Gastrocnemius medialis (tissue), 4 donors: Measurements from ENCODE around the gene LPO. TPM values are rescaled to one million over a fixed set of nuclear protein-coding genes. Genes with fewer than 3 reads are reported as not detected.
A peak's percentile ranks its signal among the peaks of the same experiment; 100 is the strongest.

Source experiments
- ATAC-seq, 2 donors: fragments of 150-250 bp; one replicate each; pipeline ENCODE4 v1.9.1; 2016
- DNase-seq, 2 donors: peaks; one replicate each; pipeline ENCODE4 v3.0.0-alpha.2; 2019
- H3K27ac ChIP-seq, 4 donors: fragments of 200-600 bp; sonication (generic); 1 replicate in 1 of 4; 2 replicates in 3 of 4; pipeline ENCODE4 v1.5.1; 2016 to 2018; ENCODE audit warnings: mild to moderate bottlenecking in 2 of 4, moderate library complexity in 1 of 4
- H3K27me3 ChIP-seq, 3 donors: fragments of 200-600 bp; sonication (generic) in 2 of 3; 1 replicate in 1 of 3; 2 replicates in 2 of 3; pipeline versions ENCODE4 v1.5.1 to v1.6.0; 2016 to 2019; ENCODE audit warnings: mild to moderate bottlenecking in 1 of 3, moderate library complexity in 1 of 3
- H3K36me3 ChIP-seq, 2 donors: fragments of 200-600 bp; sonication (generic) in 1 of 2; one replicate each; pipeline ENCODE4 v1.5.1; 2017 to 2018
- H3K4me1 ChIP-seq, 2 donors: fragments of 200-600 bp; sonication (generic) in 1 of 2; one replicate each; pipeline ENCODE4 v1.5.1; 2016 to 2017; ENCODE audit warnings: mild to moderate bottlenecking in 2 of 2
- H3K4me3 ChIP-seq, 4 donors: fragments of 200-600 bp; sonication (generic) in 3 of 4; 1 replicate in 1 of 4; 2 replicates in 3 of 4; pipeline ENCODE4 v1.5.1; 2016 to 2019; ENCODE audit warnings: mild to moderate bottlenecking in 2 of 4
- H3K9me3 ChIP-seq, 3 donors: fragments of 200-600 bp; sonication (generic) in 2 of 3; 1 replicate in 1 of 3; 2 replicates in 2 of 3; pipeline ENCODE4 v1.5.1; 2016 to 2019
- POLR2A ChIP-seq, 2 donors: fragments of 450-650 bp; IDR thresholded peaks; one replicate each; pipeline ENCODE4 v1.6.1; 2017; ENCODE audit warnings: antibody characterized with exemption in 2 of 2, mild to moderate bottlenecking in 2 of 2, moderate library complexity in 2 of 2
- in situ Hi-C, 4 donors: fragments of 200-750 bp; cut with MboI; loops; one replicate each; pipeline versions ENCODE4 v1.15.0 to v1.8.0; 2017; ENCODE audit warnings: low sequenced_read_pairs in 4 of 4
- intact Hi-C: fragments of 100-400 bp; cut with DNase I; formaldehyde crosslinking; loops from one replicate; pipeline ENCODE4 v1.15.1; 2023; ENCODE audit warnings: low total_unique reads
- total RNA-seq, 4 donors: library from RNA; depleted of rRNA; stranded (reverse); fragments of >200 nt; gene quantifications; one replicate each; pipeline versions ENCODE4 v1.1.0 to v1.2.3, GENCODE V29; 2016
- TF ChIP-seq, protein P1 (sequence below), 5 experiments: fragments of 450-650 bp in 3 of 5; fragments of 200-600 bp in 2 of 5; sonication (generic) in 2 of 5; IDR thresholded peaks in 4 of 5; conservative IDR thresholded peaks in 1 of 5; 1 replicate in 4 of 5; 2 replicates in 1 of 5; pipeline ENCODE4 v1.5.1; 2016 to 2019; ENCODE audit warnings: antibody characterized with exemption in 5 of 5, mild to moderate bottlenecking in 3 of 5, moderate library complexity in 3 of 5

LPO gene
- total RNA-seq, 4 donors from 2014 or later = not detected

DNA sequence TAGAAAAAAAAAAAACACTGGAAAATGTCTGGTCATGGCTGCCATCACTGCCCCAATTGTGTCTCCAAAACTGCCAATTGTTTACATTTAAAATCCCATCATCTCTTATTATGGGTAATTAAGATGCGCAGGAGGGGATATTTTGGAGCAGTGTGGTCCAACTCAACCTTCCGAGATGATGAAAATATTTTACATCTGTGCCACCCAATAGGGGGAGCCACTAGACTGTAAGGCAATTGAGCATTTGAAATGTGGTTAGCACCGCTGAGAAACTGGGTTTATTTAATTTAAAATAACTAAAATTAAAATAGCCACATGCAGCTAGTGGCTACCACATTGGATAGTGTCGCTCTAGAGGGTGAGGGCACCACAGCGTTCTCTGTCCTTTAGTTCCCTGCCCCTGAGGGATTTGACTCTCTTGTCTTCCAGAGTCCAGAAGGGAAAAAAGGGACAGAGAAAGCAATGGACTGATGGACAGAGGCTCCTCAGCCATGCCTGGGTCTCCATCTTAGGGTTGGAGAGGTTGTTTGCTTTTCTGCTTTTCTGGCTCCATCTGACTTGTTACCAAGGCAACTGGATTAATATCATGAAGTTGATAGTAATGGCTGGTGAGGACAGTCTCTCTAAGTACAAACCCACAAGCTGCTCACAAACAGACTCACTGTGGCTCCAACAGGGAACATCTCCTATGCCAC lies 38.9 kb downstream of the LPO start:
- no peaks in the 10 kb centered on the region for H3K9me3 ChIP-seq
- intact Hi-C loops (no loop called here), in situ Hi-C loops (no loop called here)
- H3K36me3 ChIP-seq = no peaks in the 10 kb centered on the region
- TF ChIP-seq POLR2A (IDR thresholded peaks at IDR 0.05) = no peak
- TF ChIP-seq, protein P1, sequence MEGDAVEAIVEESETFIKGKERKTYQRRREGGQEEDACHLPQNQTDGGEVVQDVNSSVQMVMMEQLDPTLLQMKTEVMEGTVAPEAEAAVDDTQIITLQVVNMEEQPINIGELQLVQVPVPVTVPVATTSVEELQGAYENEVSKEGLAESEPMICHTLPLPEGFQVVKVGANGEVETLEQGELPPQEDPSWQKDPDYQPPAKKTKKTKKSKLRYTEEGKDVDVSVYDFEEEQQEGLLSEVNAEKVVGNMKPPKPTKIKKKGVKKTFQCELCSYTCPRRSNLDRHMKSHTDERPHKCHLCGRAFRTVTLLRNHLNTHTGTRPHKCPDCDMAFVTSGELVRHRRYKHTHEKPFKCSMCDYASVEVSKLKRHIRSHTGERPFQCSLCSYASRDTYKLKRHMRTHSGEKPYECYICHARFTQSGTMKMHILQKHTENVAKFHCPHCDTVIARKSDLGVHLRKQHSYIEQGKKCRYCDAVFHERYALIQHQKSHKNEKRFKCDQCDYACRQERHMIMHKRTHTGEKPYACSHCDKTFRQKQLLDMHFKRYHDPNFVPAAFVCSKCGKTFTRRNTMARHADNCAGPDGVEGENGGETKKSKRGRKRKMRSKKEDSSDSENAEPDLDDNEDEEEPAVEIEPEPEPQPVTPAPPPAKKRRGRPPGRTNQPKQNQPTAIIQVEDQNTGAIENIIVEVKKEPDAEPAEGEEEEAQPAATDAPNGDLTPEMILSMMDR (IDR thresholded peaks at IDR 0.05 in 4 of 5, conservative IDR thresholded peaks at IDR 0.05 in 1 of 5) = no peak
- no peak for ATAC-seq
- H3K4me1 ChIP-seq = no peaks in the 10 kb centered on the region
- no peaks in the 10 kb centered on the region for H3K27me3 ChIP-seq
- no peak overlapping the region for H3K4me3 ChIP-seq
- no peak for DNase-seq
- no peak overlapping the region for H3K27ac ChIP-seq

DNA sequence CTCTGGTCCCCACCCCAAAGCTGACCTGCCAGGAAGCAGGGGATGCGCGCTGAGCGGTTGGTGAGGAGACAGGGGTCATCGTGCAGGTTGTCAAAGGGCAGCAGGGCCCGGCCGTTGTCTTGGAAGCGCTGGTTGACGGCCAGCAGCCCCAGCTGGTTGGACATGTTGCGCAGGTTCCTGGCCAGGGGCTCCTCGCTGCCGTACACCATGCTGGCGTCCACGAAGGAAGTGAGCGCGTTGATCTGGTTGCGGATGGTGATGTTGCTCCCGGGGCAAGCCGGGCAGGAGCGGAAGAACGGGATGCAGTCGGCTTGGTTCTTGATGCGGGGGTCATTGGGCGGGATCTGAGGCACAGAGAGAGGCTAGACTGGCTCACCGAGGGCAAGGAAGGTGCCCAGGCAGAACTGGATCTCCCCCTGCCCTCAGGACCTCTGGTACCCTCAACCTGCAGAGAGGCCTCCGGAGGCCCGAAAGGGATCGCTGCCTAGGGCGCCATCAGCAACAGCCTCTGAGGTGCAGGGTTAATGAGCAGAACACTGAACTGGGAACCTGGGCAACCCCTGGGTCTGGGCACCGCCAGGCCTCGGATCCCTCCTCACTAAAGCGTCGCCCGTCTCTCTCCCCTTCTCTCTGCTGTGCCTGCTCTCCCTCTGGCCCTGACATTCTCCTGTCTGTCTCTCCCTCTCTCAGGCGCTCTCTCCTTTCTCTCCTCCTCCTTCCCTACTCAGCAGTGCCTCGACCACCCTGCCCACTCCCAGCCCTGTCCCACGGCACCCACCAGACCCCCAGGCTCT lies 39.6 kb downstream of the LPO start:
- no peaks in the 10 kb centered on the region for H3K4me1 ChIP-seq
- H3K4me3 ChIP-seq = no peak overlapping the region
- intact Hi-C loops = no loop called here
- H3K27me3 ChIP-seq = no peaks in the 10 kb centered on the region
- in situ Hi-C loops = no loop called here
- TF ChIP-seq, protein P1 (IDR thresholded peaks at IDR 0.05 in 4 of 5, conservative IDR thresholded peaks at IDR 0.05 in 1 of 5) = no peak
- no peak for TF ChIP-seq POLR2A (IDR thresholded peaks at IDR 0.05)
- H3K9me3 ChIP-seq = no peaks in the 10 kb centered on the region
- H3K36me3 ChIP-seq = no peaks in the 10 kb centered on the region
- ATAC-seq = peak in 1 of 2 donors; percentile 16
- DNase-seq = no peak
- no peak overlapping the region for H3K27ac ChIP-seq

DNA sequence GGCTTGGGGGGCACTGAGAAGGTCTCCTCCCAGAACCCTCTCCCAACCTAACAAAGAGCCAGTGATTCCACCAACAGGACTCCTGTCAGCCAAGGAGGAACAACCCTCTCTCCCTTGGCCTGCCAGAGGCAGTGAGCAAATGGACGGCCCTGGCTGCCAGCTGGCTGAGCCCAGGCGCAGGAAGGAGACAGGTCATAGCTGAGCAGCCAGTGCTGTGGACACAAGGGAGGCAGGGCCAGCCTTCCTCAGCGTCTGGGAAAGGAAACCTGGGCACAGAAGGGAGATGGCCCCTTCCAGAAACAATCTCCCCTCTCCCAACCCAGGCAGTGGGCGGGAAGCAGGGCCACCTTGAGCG lies 40.3 kb downstream of the LPO start:
- DNase-seq (peak in 1 of 2 donors; percentile 27), ATAC-seq (peak; percentile 40 to 57)
- no peaks in the 10 kb centered on the region for H3K27me3 ChIP-seq
- no peak for TF ChIP-seq POLR2A (IDR thresholded peaks at IDR 0.05)
- TF ChIP-seq, protein P1 (IDR thresholded peaks at IDR 0.05 in 4 of 5, conservative IDR thresholded peaks at IDR 0.05 in 1 of 5) = no peak
- in situ Hi-C loops (no loop called here), intact Hi-C loops (no loop called here)
- H3K27ac ChIP-seq = peak overlapping the region in 2 of 4 donors; percentile 9 to 40
- H3K9me3 ChIP-seq = no peaks in the 10 kb centered on the region
- no peaks in the 10 kb centered on the region for H3K36me3 ChIP-seq
- no peaks in the 10 kb centered on the region for H3K4me1 ChIP-seq
- peak overlapping the region; percentile 28 to 47 (median 36) for H3K4me3 ChIP-seq

DNA sequence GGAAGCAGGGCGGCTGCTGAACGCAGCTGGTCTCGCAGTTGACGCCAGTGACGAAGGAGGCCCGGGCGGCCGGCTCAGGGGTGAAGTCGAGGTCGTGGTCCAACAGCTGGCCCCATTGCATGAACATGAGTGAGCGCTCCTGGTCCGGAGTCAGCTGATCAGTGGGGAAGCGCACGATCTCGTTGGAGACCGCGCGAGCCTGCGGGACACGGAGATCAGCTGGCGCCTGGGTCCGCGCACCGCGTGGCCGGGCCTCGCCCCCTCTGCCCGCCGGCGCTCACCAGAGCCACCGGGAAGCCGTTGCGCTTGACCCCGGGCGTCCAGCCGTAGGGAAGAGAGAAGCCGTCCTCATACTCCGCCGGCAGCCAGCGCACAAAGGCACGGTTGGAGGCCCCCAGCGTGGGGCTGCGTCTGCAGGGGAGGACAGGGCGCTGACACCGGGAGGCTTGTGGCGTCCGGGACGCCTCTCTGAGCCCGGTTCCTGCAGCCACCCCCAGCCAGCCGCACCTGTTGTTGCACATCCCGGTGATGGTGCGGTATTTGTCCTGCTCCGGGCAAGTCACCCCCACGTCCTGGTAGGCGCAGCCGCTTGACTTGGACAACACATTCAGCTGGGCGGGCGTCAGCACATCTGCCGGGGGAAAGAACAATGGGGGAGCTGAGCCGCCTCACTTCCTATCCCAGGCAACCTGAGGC lies 40.8 kb downstream of the LPO start:
- intact Hi-C loops (no loop called here), in situ Hi-C loops (no loop called here)
- ATAC-seq (peak; percentile 60 to 84), DNase-seq (peak in 1 of 2 donors; percentile 45)
- Histone ChIP-seq H3K27ac (peak overlapping the region in 2 of 4 donors; percentile 9 to 40), H3K4me1 (no peaks in the 10 kb centered on the region), H3K36me3 (no peaks in the 10 kb centered on the region), H3K4me3 (peak overlapping the region; percentile 28 to 47 (median 36)), H3K27me3 (no peaks in the 10 kb centered on the region), H3K9me3 (no peaks in the 10 kb centered on the region)
- peak in 1 of 2 donors; percentile 7 for TF ChIP-seq POLR2A (IDR thresholded peaks at IDR 0.05)
- TF ChIP-seq, protein P1 (IDR thresholded peaks at IDR 0.05 in 4 of 5, conservative IDR thresholded peaks at IDR 0.05 in 1 of 5) = no peak
